Activated CD4-positive, alpha-beta T cell treated with anti-CD3 and anti-CD28 coated beads, Interleukin-2, amount 10 ng/mL, durations not matched to agents 7 days and 5 days (primary cell): ENCODE results near the gene PTPA. TPM values are rescaled to one million over a fixed set of nuclear protein-coding genes. Genes with fewer than 3 reads are reported as not detected.

ENCODE experiments used
- CTCF ChIA-PET: fragments of 350-600 bp; sonication (Branson Sonifier 250); formaldehyde crosslinking; loops from one replicate; lab custom pipeline; 2021; ENCODE audit warnings: antibody characterized with exemption; lab: Charles Lee
- POLR2A ChIA-PET: fragments of 350-600 bp; sonication (Branson Sonifier 250); formaldehyde crosslinking; loops from one replicate; lab custom pipeline; 2021; ENCODE audit warnings: antibody characterized with exemption; lab: Charles Lee
- DNase-seq: peaks from one replicate; pipeline ENCODE4 v3.0.0-alpha.2; 2020
- H3K27ac Mint-ChIP-seq: one replicate; pipeline ENCODE4 v1.8.0; 2021; ENCODE audit warnings: mild to moderate bottlenecking, moderate library complexity, mixed read lengths
- H3K27me3 Mint-ChIP-seq: one replicate; pipeline ENCODE4 v1.8.0; 2021; ENCODE audit warnings: mixed read lengths
- H3K36me3 Mint-ChIP-seq: one replicate; pipeline ENCODE4 v1.8.0; 2021; ENCODE audit warnings: low read depth, mixed read lengths
- H3K4me1 Mint-ChIP-seq: one replicate; pipeline ENCODE4 v1.8.0; 2021; ENCODE audit warnings: mixed read lengths
- H3K4me3 Mint-ChIP-seq: one replicate; pipeline ENCODE4 v1.8.0; 2021; ENCODE audit warnings: mild to moderate bottlenecking, moderate library complexity, mixed read lengths
- H3K9me3 Mint-ChIP-seq: one replicate; pipeline ENCODE4 v1.8.0; 2021; ENCODE audit warnings: mixed read lengths
- total RNA-seq, 2 experiments: library from RNA; stranded (reverse); gene quantifications; one replicate each; pipeline ENCODE4 v1.2.3, GENCODE V29; 2021

The PTPA gene
- total RNA-seq, 2 experiments from 2014 or later = 96.4 to 111 TPM

DNA sequence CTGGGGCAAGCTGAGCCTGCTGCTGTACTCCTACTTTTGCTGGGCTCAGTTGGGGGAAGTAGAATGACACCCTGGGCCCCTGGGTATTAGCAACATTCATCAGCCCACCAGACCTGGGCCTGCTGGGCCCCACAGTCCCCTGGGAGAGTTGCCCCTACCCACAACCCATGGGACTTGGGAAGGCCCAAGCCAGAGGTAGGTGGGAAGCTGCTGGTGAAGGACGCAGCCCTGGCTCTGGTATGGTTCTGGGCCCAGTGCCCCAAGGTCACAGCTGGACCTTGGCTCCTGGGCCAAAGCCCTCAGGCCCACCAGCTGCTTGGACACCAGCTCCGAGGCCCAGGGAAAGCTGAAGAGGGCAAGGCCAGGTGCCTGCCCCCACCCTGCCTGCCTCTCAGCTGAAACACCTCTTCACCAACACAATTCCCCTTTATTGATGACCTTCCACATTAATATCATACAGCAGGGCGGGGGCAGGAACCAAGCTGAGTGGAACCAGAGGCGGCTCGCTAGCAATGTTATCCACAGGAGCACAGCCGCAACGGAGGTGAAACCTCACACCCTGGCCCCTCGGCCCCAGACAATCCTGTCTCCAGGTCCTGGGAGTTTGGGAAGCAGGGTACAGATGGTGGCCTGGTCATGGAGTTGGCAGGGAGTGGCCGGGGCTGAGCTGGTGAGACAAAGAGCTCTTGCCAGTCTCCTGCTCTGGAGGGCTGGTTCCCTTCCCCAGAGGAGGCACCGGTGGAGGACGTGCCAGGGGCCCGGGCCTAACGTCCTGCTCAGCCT lies 16.6 kb upstream of the PTPA start:
- no peak for DNase-seq

DNA sequence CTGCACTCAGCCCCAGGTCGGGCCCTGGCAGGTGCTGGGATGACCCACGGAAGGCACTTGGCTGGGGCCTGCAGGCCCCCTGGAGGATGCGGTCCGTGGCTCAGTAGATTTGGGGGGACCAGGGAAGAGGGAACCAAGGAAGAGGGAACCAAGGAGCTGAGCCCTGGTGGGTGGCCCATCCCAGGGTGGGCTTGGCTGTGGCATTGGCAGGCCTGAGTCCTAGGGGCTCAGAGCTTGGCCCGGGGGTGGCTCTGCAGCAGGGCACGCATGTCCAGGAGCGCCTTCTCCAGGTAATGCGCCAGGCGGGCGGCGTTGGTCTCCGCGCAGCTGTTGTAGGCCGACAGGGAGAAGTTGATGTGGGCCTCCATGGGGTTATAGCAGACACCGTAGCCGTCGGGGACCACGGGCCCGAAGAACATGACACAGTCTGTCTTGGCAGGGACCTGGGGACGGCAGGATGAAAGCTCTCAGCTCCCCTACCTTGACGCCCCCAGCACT lies 16.0 kb upstream of the PTPA start:
- Mint-ChIP-seq H3K27me3 (no peaks in the 10 kb centered on the region), H3K4me3 (no peak overlapping the region), H3K27ac (no peak overlapping the region), H3K4me1 (no peaks in the 10 kb centered on the region), H3K9me3 (no peaks in the 10 kb centered on the region), H3K36me3 (no peaks in the 10 kb centered on the region)
- DNase-seq = no peak
- POLR2A ChIA-PET = no interaction called here
- CTCF ChIA-PET = interaction anchor here (0.5 to 1.5 kb wide), 5 partner anchors 12 to 216 kb away, joined by 3 to 4 read pairs (median 4); partner anchors contain the start of gene DOLPP1

More for the DNA sequence above, 16.6 kb upstream of the PTPA start:
- Mint-ChIP-seq H3K27ac (no peak overlapping the region), H3K4me3 (no peak overlapping the region), H3K36me3 (no peaks in the 10 kb centered on the region), H3K4me1 (no peaks in the 10 kb centered on the region), H3K27me3 (no peaks in the 10 kb centered on the region), H3K9me3 (no peaks in the 10 kb centered on the region)
- ChIA-PET CTCF (interaction anchor here (1.2 to 1.5 kb wide), 4 partner anchors 11 to 17 kb away, joined by 3 to 4 read pairs (median 4); partner anchors contain the start of gene DOLPP1), POLR2A (no interaction called here)

DNA sequence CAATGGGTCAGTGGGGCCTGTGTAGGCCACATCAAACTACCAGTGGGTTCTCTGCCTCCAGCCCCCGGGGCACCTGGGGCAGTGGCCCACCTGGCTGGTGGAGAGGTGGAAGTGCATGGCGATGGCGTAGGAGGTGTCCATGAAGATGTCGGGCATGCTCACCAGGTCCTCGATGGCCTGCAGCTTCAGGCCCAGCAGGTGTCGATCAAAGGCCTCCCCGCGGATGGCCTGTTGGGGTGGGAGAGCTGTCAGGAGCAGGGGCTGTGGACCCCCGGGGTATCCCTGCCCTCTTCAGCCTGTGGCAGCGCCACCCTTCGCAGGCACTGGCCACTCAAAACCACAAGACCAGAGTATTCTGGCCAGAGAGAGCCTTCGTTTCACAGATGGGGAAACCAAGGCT lies 15.3 kb upstream of the PTPA start:
- ChIA-PET CTCF (interaction anchor here (0.5 to 1.5 kb wide), 3 partner anchors 12 to 217 kb away, joined by 3 to 4 read pairs (median 4); partner anchors contain the start of gene DOLPP1), POLR2A (no interaction called here)
- DNase-seq = no peak
- H3K27ac Mint-ChIP-seq = no peak overlapping the region
- no peaks in the 10 kb centered on the region for H3K27me3 Mint-ChIP-seq
- H3K4me1 Mint-ChIP-seq = no peaks in the 10 kb centered on the region
- no peaks in the 10 kb centered on the region for H3K36me3 Mint-ChIP-seq
- no peak overlapping the region for H3K4me3 Mint-ChIP-seq
- no peaks in the 10 kb centered on the region for H3K9me3 Mint-ChIP-seq

DNA sequence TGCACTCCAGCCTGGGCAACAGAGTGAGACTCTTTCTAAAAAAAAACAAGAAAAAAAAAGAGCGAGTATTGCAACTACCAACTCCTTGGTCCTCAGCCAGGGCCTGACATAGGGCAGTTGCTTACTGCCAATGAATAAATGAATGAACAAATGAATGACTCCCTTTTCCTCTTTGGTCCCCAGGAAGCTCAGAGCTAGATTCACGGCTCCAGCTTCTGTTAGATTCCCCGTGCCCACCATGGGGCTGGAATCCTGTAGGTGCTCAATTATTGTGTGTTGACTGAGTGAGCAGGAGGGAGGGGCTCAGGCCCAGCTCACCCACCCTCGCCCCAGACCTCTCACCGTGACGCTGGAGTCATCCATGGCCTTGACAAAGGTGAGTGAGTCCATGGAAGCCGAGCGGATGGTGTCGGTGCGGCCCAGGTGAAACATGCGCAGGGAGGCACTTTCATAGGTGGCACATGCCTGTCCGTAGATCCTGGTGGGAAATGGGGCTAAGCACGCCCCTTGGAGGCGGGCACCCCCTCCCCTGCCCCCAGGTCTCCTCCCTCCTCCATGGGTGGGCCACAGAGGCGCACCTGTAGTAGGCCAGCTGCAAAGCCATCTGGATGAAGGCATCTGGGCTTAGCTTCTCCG lies 13.4 kb upstream of the PTPA start:
- Mint-ChIP-seq H3K4me3 (no peak overlapping the region), H3K27me3 (no peaks in the 10 kb centered on the region), H3K27ac (no peak overlapping the region), H3K9me3 (no peaks in the 10 kb centered on the region), H3K36me3 (no peaks in the 10 kb centered on the region), H3K4me1 (no peaks in the 10 kb centered on the region)
- CTCF ChIA-PET = interaction anchor here (0.5 to 1.5 kb wide), 4 partner anchors 17 to 1590 kb away, joined by 3 to 7 read pairs (median 4); partner anchors contain the start of gene DOLPP1
- POLR2A ChIA-PET = no interaction called here
- DNase-seq = no peak

DNA sequence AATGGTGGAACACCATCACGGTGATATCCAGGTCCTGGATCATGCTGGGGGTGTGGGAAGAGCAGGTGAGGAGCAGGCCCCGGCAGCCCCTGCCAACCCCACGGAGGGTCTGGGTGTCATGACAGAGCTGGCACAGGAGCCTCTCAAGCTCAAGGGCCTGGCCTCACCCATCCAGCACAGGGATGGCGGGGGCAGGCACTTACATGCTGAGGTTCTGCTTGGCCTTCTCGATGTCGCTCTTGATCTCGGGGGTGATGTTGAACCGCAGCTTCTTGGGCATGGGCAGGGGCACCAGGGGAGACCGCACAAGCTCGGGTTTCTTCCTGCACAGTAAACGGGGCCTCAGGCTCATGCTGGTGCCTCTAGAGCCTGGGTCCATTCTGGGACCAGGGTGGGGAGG lies 12.9 kb upstream of the PTPA start:
- CTCF ChIA-PET = interaction anchor here (0.5 to 1.5 kb wide), 3 partner anchors 18 to 50 kb away, joined by 3 to 7 read pairs (median 3); partner anchors contain the start of gene DOLPP1
- POLR2A ChIA-PET = no interaction called here

DNA sequence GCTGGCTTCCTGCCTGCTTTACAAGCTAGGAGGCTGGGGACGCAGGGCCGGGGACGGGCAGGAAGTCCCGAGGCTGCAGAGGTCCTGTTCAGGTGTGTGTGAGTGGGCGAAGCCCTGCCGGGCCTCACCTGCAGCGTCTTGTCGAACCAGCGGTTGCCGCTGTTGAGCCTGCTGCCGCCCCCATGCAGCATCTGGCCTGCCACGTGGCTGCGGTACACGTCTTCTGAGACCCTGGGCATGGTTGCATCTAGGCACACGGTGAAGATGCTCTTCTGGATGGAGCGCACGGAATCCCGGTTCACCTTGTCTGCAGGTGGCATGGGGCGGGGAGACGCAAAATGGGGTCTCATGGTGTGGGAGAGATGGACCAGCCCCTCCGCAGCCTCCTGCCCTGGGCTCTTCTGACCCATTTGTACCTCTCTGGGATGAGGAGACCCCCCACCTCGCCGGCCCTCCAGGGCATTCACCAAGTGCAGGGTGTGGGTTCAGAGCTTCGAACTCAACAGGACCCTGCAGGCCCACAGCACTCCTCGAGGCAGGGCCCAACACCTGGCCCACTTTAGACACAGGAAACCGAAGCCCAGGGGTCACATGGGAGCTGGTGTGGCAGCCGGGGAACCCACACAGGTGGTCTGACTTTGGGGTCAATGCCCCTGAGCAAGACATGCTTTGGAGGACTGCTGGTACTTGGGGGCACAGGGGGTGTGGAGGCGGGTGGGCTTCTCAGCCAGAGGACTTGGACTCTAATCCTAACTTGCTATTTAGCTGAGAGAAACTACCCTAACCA lies 10.6 kb upstream of the PTPA start:
- H3K4me1 Mint-ChIP-seq = no peaks in the 10 kb centered on the region
- CTCF ChIA-PET = no interaction called here

More for the DNA sequence above, 12.9 kb upstream of the PTPA start:
- Mint-ChIP-seq H3K36me3 (no peaks in the 10 kb centered on the region), H3K9me3 (no peaks in the 10 kb centered on the region), H3K27ac (no peak overlapping the region), H3K4me3 (no peak overlapping the region), H3K27me3 (no peaks in the 10 kb centered on the region), H3K4me1 (no peaks in the 10 kb centered on the region)
- no peak for DNase-seq

DNA sequence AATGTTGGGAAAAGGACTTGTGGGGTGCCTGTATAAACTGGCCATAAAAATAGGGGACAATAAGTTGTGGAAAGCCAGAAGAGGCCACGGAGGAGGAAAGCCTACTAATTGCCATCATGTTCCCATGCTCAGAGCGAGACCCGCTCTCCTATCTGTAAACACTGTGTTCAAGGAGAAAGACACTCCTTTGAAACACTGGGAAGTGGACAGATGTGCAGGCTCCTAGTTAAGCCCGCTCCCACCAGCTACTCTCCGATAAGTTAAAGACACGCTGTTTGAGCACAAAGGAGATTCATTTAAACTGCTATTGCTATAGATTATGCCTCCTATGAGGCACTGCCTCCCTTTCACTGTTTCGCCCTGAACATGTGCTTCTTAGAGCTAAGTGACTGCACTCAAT lies 9.9 kb upstream of the PTPA start:
- Mint-ChIP-seq H3K36me3 (no peaks in the 10 kb centered on the region), H3K27ac (no peak overlapping the region), H3K27me3 (no peaks in the 10 kb centered on the region), H3K9me3 (no peaks in the 10 kb centered on the region), H3K4me1 (no peaks in the 10 kb centered on the region), H3K4me3 (no peak overlapping the region)
- DNase-seq = no peak
- POLR2A ChIA-PET = no interaction called here
- CTCF ChIA-PET = interaction anchor here (0.7 kb wide), 1 partner anchor 17 kb away, joined by 3 read pairs; no protein-coding TSS in a partner anchor

More for the DNA sequence above, 10.6 kb upstream of the PTPA start:
- H3K36me3 Mint-ChIP-seq = no peaks in the 10 kb centered on the region
- no peaks in the 10 kb centered on the region for H3K27me3 Mint-ChIP-seq
- POLR2A ChIA-PET = no interaction called here
- H3K4me3 Mint-ChIP-seq = no peak overlapping the region
- no peak for DNase-seq
- no peaks in the 10 kb centered on the region for H3K9me3 Mint-ChIP-seq
- H3K27ac Mint-ChIP-seq = no peak overlapping the region

DNA sequence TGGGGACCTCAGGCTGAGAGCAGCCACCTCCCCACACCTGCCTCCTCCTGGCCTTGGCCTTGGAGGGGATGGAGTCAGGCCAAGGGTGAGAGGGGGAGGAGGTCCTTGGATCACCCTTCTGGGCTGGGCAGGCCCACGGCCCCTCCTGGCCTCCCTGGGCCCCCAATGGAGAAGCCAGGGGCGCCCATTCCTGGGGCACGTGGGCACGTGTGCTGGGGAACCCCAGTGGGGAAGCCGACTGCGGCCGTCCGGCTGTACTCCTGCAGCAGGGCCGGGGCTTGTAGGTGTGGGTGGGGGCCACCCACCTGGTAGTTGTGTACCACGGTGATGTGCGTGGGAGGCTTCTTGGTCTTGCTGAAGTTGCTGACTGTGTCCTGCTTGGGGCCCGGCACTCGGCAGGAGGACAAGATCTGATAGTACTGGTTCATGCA lies 9.1 kb upstream of the PTPA start:
- CTCF ChIA-PET = interaction anchor here (0.7 kb wide), 1 partner anchor 16 kb away, joined by 3 read pairs; no protein-coding TSS in a partner anchor
- Mint-ChIP-seq H3K27me3 (no peaks in the 10 kb centered on the region), H3K4me1 (no peaks in the 10 kb centered on the region), H3K9me3 (no peaks in the 10 kb centered on the region), H3K36me3 (no peaks in the 10 kb centered on the region), H3K27ac (no peak overlapping the region), H3K4me3 (no peak overlapping the region)
- POLR2A ChIA-PET = no interaction called here
- DNase-seq = no peak

DNA sequence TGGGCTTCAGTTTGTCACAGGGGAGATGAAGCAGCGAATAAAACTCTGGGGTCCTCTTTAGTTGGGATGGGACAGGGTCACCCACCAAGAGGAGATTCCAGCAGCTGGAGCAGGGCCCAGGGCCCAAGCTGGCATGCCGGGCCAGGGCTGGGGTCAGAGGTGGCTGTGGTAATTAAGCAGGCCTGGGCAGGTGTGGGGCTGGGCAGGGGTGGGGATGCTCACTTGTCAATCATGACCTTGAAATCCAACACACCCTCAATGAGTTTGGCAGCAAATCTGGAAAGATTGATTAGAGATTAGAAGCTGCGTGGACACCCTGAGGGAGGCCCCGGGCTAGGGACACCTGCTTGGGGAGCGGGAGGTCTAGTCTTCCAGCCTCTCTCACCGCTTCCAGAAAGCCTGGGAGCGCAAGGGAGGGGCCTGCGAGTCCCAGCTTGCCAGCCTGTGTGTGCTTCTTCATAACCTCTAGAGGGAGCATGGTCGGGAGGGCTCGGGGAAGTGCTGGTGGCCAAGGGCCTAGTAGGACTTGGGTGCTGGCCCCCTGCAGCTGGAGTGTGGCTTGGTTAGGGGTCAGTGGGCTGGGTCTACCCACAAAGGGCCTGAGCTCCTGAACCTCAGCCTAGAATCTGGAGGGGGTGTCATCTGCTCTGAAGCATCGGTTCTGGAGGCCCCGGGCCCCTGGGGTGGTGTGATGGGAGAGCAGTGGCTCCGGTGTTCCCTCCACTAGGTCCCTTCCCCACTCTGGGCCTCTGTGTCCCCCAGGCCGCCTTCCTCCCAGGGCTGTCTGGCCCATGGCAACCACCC lies 8.2 kb upstream of the PTPA start:
- no peak overlapping the region for H3K4me3 Mint-ChIP-seq
- no peaks in the 10 kb centered on the region for H3K4me1 Mint-ChIP-seq
- H3K27ac Mint-ChIP-seq = no peak overlapping the region
- ChIA-PET POLR2A (no interaction called here), CTCF (interaction anchor here (1.0 to 1.4 kb wide), 2 partner anchors 12 to 36 kb away, joined by 3 to 5 read pairs; no protein-coding TSS in a partner anchor)
- DNase-seq = peak; percentile 36
- H3K9me3 Mint-ChIP-seq = no peaks in the 10 kb centered on the region
- H3K27me3 Mint-ChIP-seq = no peaks in the 10 kb centered on the region
- no peaks in the 10 kb centered on the region for H3K36me3 Mint-ChIP-seq

DNA sequence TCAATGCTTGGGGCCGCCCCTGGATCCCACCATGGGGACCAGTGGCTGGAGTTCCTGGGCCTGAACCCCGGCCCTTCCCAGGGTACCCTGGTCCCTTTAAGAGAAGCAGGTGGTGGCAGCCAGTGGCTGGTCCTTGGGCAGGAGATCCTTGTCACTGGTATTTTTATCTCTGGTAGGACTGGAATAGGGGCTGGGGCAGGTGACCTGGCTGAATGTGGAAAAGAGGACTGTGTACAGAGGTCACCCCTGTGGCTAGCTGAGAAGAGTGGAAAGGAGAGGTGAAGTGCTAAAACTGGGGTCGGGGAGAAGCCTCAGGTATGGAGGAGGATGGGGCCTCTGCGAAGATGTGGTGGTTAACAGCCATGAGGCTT lies 7.6 kb upstream of the PTPA start:
- DNase-seq = no peak
- Mint-ChIP-seq H3K36me3 (no peaks in the 10 kb centered on the region), H3K27me3 (no peaks in the 10 kb centered on the region), H3K4me1 (peaks cover 2% of the 10 kb centered on the region), H3K9me3 (no peaks in the 10 kb centered on the region), H3K4me3 (no peak overlapping the region), H3K27ac (no peak overlapping the region)
- POLR2A ChIA-PET = no interaction called here
- CTCF ChIA-PET = interaction anchor here (1.0 to 1.4 kb wide), 2 partner anchors 12 to 36 kb away, joined by 3 to 5 read pairs; no protein-coding TSS in a partner anchor

DNA sequence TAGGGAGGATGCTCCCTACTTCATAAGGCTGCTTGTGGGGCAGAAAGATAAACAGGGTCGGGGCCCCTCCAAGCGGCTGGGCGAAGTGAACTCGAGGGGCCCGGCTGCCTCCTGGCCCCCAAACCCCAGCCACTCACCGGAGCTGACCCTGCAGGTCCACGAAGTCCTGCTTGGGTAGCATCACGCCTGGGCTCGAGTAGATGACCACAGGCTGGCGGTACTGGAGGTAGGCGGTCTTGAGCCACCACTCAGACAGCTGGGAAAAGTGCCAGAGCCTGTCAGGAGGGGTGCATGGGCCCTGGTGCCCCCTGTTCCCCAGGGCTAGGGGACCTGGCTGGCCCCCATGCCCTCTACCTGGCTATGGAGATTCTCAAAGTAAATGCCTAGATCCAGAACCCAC lies 7.2 kb upstream of the PTPA start:
- no peak overlapping the region for H3K4me3 Mint-ChIP-seq
- H3K9me3 Mint-ChIP-seq = no peaks in the 10 kb centered on the region
- ChIA-PET CTCF (interaction anchor here (1.4 kb wide), 1 partner anchor 35 kb away, joined by 3 read pairs; no protein-coding TSS in a partner anchor), POLR2A (no interaction called here)
- no peaks in the 10 kb centered on the region for H3K27me3 Mint-ChIP-seq
- H3K36me3 Mint-ChIP-seq = no peaks in the 10 kb centered on the region
- no peak overlapping the region for H3K27ac Mint-ChIP-seq
- H3K4me1 Mint-ChIP-seq = peaks cover 7% of the 10 kb centered on the region
- DNase-seq = no peak
